Activated naive CD4-positive, alpha-beta T cell treated with Interleukin-2 at 50 U/mL for 16 hours (primary cell): ENCODE data around the gene ZBTB16.

Source experiments
- DNase-seq: peaks from one replicate; pipeline ENCODE4 v3.0.0-alpha.2; 2020

ZBTB16 gene

GRCh38 chr11:114291842-114292680 is 232.6 kb downstream of the ZBTB16 start:
- DNase-seq, result no peak

- DNase-seq, result no peak
These were observed 233.7 kb downstream of the ZBTB16 start for GRCh38 chr11:114293201-114293711.

- no peak for DNase-seq
These were observed 236.4 kb downstream of the ZBTB16 start, which contains the start of gene NNMT for GRCh38 chr11:114295676-114296604. Gene NNMT, plus strand, starts transcription at chr11:114296399. Its CDS starts 158 bp downstream, at chr11:114296557.

- DNase-seq, result no peak
These were observed 237.3 kb downstream of the ZBTB16 start for GRCh38 chr11:114296605-114297372.

GRCh38 chr11:114297806-114298709 is 238.5 kb downstream of the ZBTB16 start:
- no peak for DNase-seq

- DNase-seq, result no peak
These were observed 239.2 kb downstream of the ZBTB16 start for GRCh38 chr11:114298710-114299109.
